ENCODE results near the gene ZNF148. TPM values are rescaled to one million over a fixed set of nuclear protein-coding genes. Genes with fewer than 3 reads are reported as not detected.

ZNF148 gene
- total RNA-seq, 1 donor from 2014 or later = 38.3 TPM

GRCh38 chr3:125353128-125353527, 22.0 kb downstream of the ZNF148 start:
- Mint-ChIP-seq H3K36me3 (ENCODE audit: low read depth) (peaks cover 27% of the 10 kb centered on the region), H3K27ac (ENCODE audit: unreplicated experiment) (no peak overlapping the region), H3K4me3 (no peak overlapping the region), H3K4me1 (peaks cover 5% of the 10 kb centered on the region), H3K27me3 (ENCODE audit: low read depth) (no peaks in the 10 kb centered on the region), H3K9me3 (peaks cover 16% of the 10 kb centered on the region)
- no peak for TF ChIP-seq CTCF (conservative IDR thresholded peaks at IDR 0.05)
- no peak for DNase-seq (ENCODE audit: low read depth, low spot score)

- H3K27ac Mint-ChIP-seq (ENCODE audit: unreplicated experiment) = no peak overlapping the region
- H3K4me3 Mint-ChIP-seq = no peak overlapping the region
- H3K27me3 Mint-ChIP-seq (ENCODE audit: low read depth) = no peaks in the 10 kb centered on the region
- TF ChIP-seq CTCF (conservative IDR thresholded peaks at IDR 0.05) = no peak
- DNase-seq (ENCODE audit: low read depth, low spot score) = no peak
- H3K36me3 Mint-ChIP-seq (ENCODE audit: low read depth) = peaks cover 25% of the 10 kb centered on the region
- peaks cover 16% of the 10 kb centered on the region for H3K9me3 Mint-ChIP-seq
- peaks cover 5% of the 10 kb centered on the region for H3K4me1 Mint-ChIP-seq
Measured at GRCh38 chr3:125351814-125352456, 23.2 kb downstream of the ZNF148 start.

GRCh38 chr3:125351152-125351551, 24.0 kb downstream of the ZNF148 start:
- Mint-ChIP-seq H3K4me3 (no peak overlapping the region), H3K27ac (ENCODE audit: unreplicated experiment) (no peak overlapping the region), H3K36me3 (ENCODE audit: low read depth) (peaks cover 31% of the 10 kb centered on the region), H3K27me3 (ENCODE audit: low read depth) (no peaks in the 10 kb centered on the region), H3K9me3 (peaks cover 22% of the 10 kb centered on the region), H3K4me1 (peaks cover 5% of the 10 kb centered on the region)
- no peak for DNase-seq (ENCODE audit: low read depth, low spot score)
- no peak for TF ChIP-seq CTCF (conservative IDR thresholded peaks at IDR 0.05)

GRCh38 chr3:125350597-125350996, 24.5 kb downstream of the ZNF148 start:
- peaks cover 27% of the 10 kb centered on the region for H3K9me3 Mint-ChIP-seq
- H3K27ac Mint-ChIP-seq (ENCODE audit: unreplicated experiment) = no peak overlapping the region
- no peak for DNase-seq (ENCODE audit: low read depth, low spot score)
- H3K36me3 Mint-ChIP-seq (ENCODE audit: low read depth) = peaks cover 37% of the 10 kb centered on the region
- H3K4me1 Mint-ChIP-seq = peaks cover 5% of the 10 kb centered on the region
- no peaks in the 10 kb centered on the region for H3K27me3 Mint-ChIP-seq (ENCODE audit: low read depth)
- no peak for TF ChIP-seq CTCF (conservative IDR thresholded peaks at IDR 0.05)
- H3K4me3 Mint-ChIP-seq = no peak overlapping the region

- no peak for TF ChIP-seq CTCF (conservative IDR thresholded peaks at IDR 0.05)
- Mint-ChIP-seq H3K27me3 (ENCODE audit: low read depth) (no peaks in the 10 kb centered on the region), H3K4me1 (peaks cover 5% of the 10 kb centered on the region), H3K36me3 (ENCODE audit: low read depth) (peaks cover 45% of the 10 kb centered on the region), H3K27ac (ENCODE audit: unreplicated experiment) (no peak overlapping the region), H3K9me3 (peaks cover 32% of the 10 kb centered on the region), H3K4me3 (no peak overlapping the region)
- DNase-seq (ENCODE audit: low read depth, low spot score) = no peak
Measured at GRCh38 chr3:125349556-125350165, 25.5 kb downstream of the ZNF148 start.

Data from neural crest cell (in vitro differentiated cells).